HepG2 (cell line): ENCODE data around the gene SLC27A1. TPM values are rescaled to one million over a fixed set of nuclear protein-coding genes. Genes with fewer than 3 reads are reported as not detected.
A peak's percentile ranks its signal among the peaks of the same experiment; 100 is the strongest.

Source experiments
- ATAC-seq: fragments of 200-7000 bp; cut with Tn5 transposase; 3 replicates; pipeline ENCODE4 v1.9.1; 2020; ENCODE audit warnings: mild to moderate bottlenecking, moderate library complexity
- BruUV-seq: library from RNA; stranded (reverse); fragments of 400-500 nt; replicated peaks from 2 replicates; lab custom pipeline; 2021; lab: Mats Ljungman, UMichigan
- CTCF ChIA-PET: fragments of 300-600 bp; formaldehyde crosslinking; extraction: SDS; loops from one replicate; lab custom pipeline; 2021; ENCODE audit warnings: low total read pairs, inconsistent platforms, low intra/inter-chr PET ratio; lab: Yijun Ruan, JAX
- POLR2A ChIA-PET: fragments of 350-600 bp; sonication (Branson Sonifier 250); formaldehyde crosslinking; loops from one replicate; lab custom pipeline; 2020; ENCODE audit warnings: antibody characterized with exemption, inconsistent platforms; lab: Yijun Ruan, JAX
- DNase-seq: peaks from one replicate; pipeline ENCODE4 v3.0.0-alpha.2; 2015; ENCODE audit warnings: low spot score
- FAIRE-seq: peaks from 3 replicates; lab custom pipeline; 2011; peaks lifted over from hg19 to GRCh38; lab: Jason Lieb, UNC
- H2AFZ ChIP-seq: one replicate; pipeline ENCODE4 v1.6.1; 2011; ENCODE audit warnings: low read length, inconsistent platforms
- H3K27ac ChIP-seq: fragments of 300-600 bp; 3 replicates; pipeline ENCODE4 v1.8.0; 2011; ENCODE audit warnings: mixed run types, mild to moderate bottlenecking, mixed read lengths, low read length, inconsistent platforms; ENCODE audit not compliant: insufficient read depth; ENCODE audit errors: extremely low read length
- H3K27me3 ChIP-seq, 2 experiments: fragments of 200-600 bp in 1 of 2; 2 replicates in 1 of 2; 3 replicates in 1 of 2; pipeline versions ENCODE4 v1.6.0 to v1.8.0; 2011; ENCODE audit warnings: low read length in 2 of 2, mild to moderate bottlenecking in 2 of 2, moderate library complexity in 2 of 2, inconsistent platforms in 1 of 2; ENCODE audit not compliant: insufficient read depth in 2 of 2, control insufficient read depth in 1 of 2
- H3K36me3 ChIP-seq, 2 experiments: fragments of 200-600 bp in 1 of 2; replicated peaks in 1 of 2; 2 replicates in 1 of 2; 3 replicates in 1 of 2; pipeline versions ENCODE4 v1.5.1 to v1.8.0; 2011; ENCODE audit warnings: low read length in 2 of 2, inconsistent platforms in 1 of 2; ENCODE audit not compliant: insufficient read depth in 2 of 2, control insufficient read depth in 1 of 2
- H3K4me1 ChIP-seq: 2 replicates; pipeline ENCODE4 v1.5.1; 2012; ENCODE audit warnings: low read length, inconsistent platforms; ENCODE audit not compliant: insufficient read depth
- H3K4me2 ChIP-seq: 2 replicates; pipeline ENCODE4 v1.6.0; 2011; ENCODE audit warnings: low read depth, low read length, inconsistent platforms
- H3K4me3 ChIP-seq, 3 experiments: fragments of 200-600 bp in 1 of 3; sonication (generic), shearing (Covaris generic) in 1 of 3; replicated peaks in 1 of 3; 2 replicates each; pipeline ENCODE4 v1.5.1; 2011 to 2016; ENCODE audit warnings: low read length in 3 of 3, inconsistent platforms in 2 of 3, low read depth in 2 of 3, mild to moderate bottlenecking in 2 of 3, control low read depth in 1 of 3, mixed read lengths in 1 of 3; ENCODE audit not compliant: insufficient read depth in 1 of 3
- H3K79me2 ChIP-seq: one replicate; pipeline ENCODE4 v1.6.1; 2011; ENCODE audit warnings: low read length, inconsistent platforms; ENCODE audit not compliant: insufficient read depth
- H3K9ac ChIP-seq: 2 replicates; pipeline ENCODE4 v1.6.0; 2011; ENCODE audit warnings: mild to moderate bottlenecking, low read depth, low read length, inconsistent platforms; ENCODE audit not compliant: insufficient read depth
- H3K9me3 ChIP-seq: 2 replicates; pipeline ENCODE4 v1.5.1; 2012; ENCODE audit warnings: mild to moderate bottlenecking, low read length
- H4K20me1 ChIP-seq: 2 replicates; pipeline ENCODE4 v1.6.0; 2011; ENCODE audit warnings: inconsistent platforms, mild to moderate bottlenecking, low read length, moderate library complexity; ENCODE audit not compliant: insufficient read depth
- AGO2 ChIP-seq: fragments of 200-400 bp; formaldehyde crosslinking; optimal IDR thresholded peaks from 2 replicates; pipeline ENCODE3; 2017; ENCODE audit warnings: mild to moderate bottlenecking, low read depth, low read length, moderate library complexity
- PRPF4 ChIP-seq: fragments of 200-400 bp; formaldehyde crosslinking; IDR thresholded peaks from 2 replicates; pipeline ENCODE4 v1.6.1; 2016; ENCODE audit warnings: low read length, low read depth; ENCODE audit not compliant: poor library complexity, severe bottlenecking
- ZBTB33 ChIP-seq: sonication (generic); formaldehyde crosslinking; IDR thresholded peaks from 2 replicates; pipeline ENCODE4 v1.4.0; 2020; ENCODE audit warnings: missing genetic modification reagents
- ZBTB4 ChIP-seq: sonication (generic); formaldehyde crosslinking; IDR thresholded peaks from 2 replicates; pipeline ENCODE4 v1.4.0; 2020; ENCODE audit warnings: missing genetic modification reagents, mild to moderate bottlenecking, borderline replicate concordance
- ZNF12 ChIP-seq: sonication (generic); formaldehyde crosslinking; IDR thresholded peaks from 2 replicates; pipeline ENCODE4 v1.5.0; 2020; ENCODE audit warnings: missing genetic modification reagents
- ZNF24 ChIP-seq: fragments of 450-650 bp; IDR thresholded peaks from 2 replicates; pipeline ENCODE4 v1.6.1; 2017; ENCODE audit warnings: antibody characterized with exemption, mild to moderate bottlenecking
- ZNF280B ChIP-seq: sonication (generic); formaldehyde crosslinking; IDR thresholded peaks from 2 replicates; pipeline ENCODE4 v1.5.0; 2020; ENCODE audit warnings: missing genetic modification reagents, mild to moderate bottlenecking, borderline replicate concordance
- WGBS: methylation state at CpG from one replicate; pipeline ENCODE4 v1.1.6; 2017; ENCODE audit warnings: low lambda C conversion rate; 5-methylcytosine and 5-hydroxymethylcytosine counted together
- in situ Hi-C: cut with HindIII; loops from 2 replicates; pipeline ENCODE4 v1.10.0; 2017; ENCODE audit warnings: low pct_unique_long_range_greater_than_20kb; ENCODE audit not compliant: extremely low pct_ligation_motif_present
- intact Hi-C: fragments of 100-400 bp; cut with micrococcal nuclease; formaldehyde crosslinking; loops from one replicate; pipeline ENCODE4 v1.10.0; 2022; ENCODE audit not compliant: unreplicated experiment
- polyA plus RNA-seq, 8 experiments: library from polyadenylated mRNA; depleted of rRNA in 3 of 8; stranded (reverse) in 7 of 8; unstranded in 1 of 8; fragments of >200 nt; fragmentation: Illumina TruSeq in 4 of 8; extraction: Trizol in 4 of 8; gene quantifications; 2 replicates each; pipeline versions ENCODE4 v1.2.1 to v1.2.3, GENCODE V29; 2011 to 2016; ENCODE audit warnings: low read depth in 4 of 8, missing spikeins in 1 of 8, mixed read lengths in 1 of 8; ENCODE audit not compliant: insufficient read depth in 1 of 8
- total RNA-seq, 5 experiments: library from RNA; depleted of rRNA; stranded (reverse); fragments of >200 nt; fragmentation: Illumina TruSeq; extraction: Trizol; gene quantifications; 2 replicates each; pipeline ENCODE4 v1.2.3, GENCODE V29; 2016; ENCODE audit warnings: low read depth in 1 of 5

The SLC27A1 gene
- total and polyA plus RNA-seq, 2 of the 13 experiments (the other 11 are each of a cell fraction or from before 2014, with no cell fraction given), result 4.1 to 8.8 TPM

DNA sequence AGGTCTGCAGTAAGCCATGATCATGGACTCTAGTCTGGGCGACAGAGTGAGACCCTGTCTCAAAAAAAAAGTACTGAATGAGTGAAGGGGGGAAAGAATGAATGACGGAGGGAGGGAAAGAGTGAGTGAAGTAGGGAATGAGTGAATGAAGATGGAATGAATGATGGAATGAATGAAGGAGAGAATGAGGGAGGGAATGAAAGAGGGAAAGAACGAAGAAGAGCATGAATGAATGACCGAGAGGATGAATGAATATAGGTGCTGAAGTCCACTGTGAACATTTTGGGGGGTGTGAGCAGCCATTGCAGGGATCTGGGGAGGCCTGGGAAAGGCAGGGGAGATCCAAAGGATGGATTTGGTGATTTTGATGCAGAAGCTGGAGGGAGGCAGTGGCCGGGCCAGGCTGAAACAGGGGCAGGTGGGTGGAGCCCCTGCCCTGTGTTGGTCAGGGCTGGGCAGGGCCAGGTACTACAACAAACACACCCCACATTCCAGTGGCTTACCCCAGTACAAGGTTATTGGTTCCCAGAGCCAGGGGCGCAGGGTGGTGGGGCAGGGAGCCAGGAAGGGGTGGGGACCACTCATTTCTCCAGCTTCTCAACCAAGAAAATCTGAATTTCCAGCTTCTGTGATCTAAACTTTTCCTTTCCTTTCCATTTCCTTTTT, 14.3 kb downstream of the SLC27A1 start:
- in situ Hi-C loops, result no loop called here
- intact Hi-C loops, result no loop called here
- POLR2A ChIA-PET, result no interaction called here

DNA sequence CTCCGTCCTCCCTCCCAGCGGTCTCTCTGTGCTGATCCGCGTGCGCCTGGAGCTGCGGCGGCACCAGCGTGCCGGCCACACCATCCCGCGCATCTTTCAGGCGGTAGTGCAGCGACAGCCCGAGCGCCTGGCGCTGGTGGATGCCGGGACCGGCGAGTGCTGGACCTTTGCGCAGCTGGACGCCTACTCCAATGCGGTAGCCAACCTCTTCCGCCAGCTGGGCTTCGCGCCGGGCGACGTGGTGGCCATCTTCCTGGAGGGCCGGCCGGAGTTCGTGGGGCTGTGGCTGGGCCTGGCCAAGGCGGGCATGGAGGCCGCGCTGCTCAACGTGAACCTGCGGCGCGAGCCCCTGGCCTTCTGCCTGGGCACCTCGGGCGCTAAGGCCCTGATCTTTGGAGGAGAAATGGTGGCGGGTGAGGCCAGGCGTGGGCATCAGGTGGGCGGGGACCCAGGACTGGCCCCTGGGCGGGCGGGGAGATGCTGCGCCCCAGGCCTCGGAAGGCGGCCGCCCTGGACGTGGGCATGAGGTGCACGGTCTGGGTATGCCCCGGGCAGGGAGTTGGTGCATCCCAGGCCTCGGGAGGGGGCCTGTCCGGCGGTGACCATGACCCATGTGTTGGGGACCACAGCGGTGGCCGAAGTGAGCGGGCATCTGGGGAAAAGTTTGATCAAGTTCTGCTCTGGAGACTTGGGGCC, 16.4 kb downstream of the SLC27A1 start:
- WGBS, result 97% methylated on average over 27 of the region's 58 CpGs
- H3K27ac ChIP-seq, result no peak overlapping the region
- no peak overlapping the region for H3K4me2 ChIP-seq
- H3K4me1 ChIP-seq, result peaks cover 23% of the 10 kb centered on the region
- H3K9me3 ChIP-seq, result no peaks in the 10 kb centered on the region
- intact Hi-C loops (no loop called here), in situ Hi-C loops (no loop called here)
- no peaks in the 10 kb centered on the region; a peak in 1 of 5 replicates for H3K27me3 ChIP-seq
- no TSS peak for BruUV-seq
- CTCF ChIA-PET, result no interaction called here
- TF ChIP-seq ZBTB33 (CRISPR knock-in tag) (peak; percentile 53; the same call in 1 of the 2 replicates), ZNF280B (no peak), ZBTB4 (no peak), AGO2 (peak; percentile 55)
- H3K4me3 ChIP-seq, result no peak overlapping the region
- ATAC-seq (no peak), DNase-seq (no peak), FAIRE-seq (no peak)
- no peaks in the 10 kb centered on the region for H3K79me2 ChIP-seq
- H3K9ac ChIP-seq, result no peak overlapping the region
- peaks cover 1 to 4% of the 10 kb centered on the region in 2 experiments; a peak in 1 of 5 replicates for H3K36me3 ChIP-seq
- no peak overlapping the region for H2AFZ ChIP-seq
- POLR2A ChIA-PET, result no interaction called here
- H4K20me1 ChIP-seq, result 0 out of 2 replicates have a peak, but pooled peaks cover 4% of the 10 kb centered on the region

More for the DNA sequence above, 14.3 kb downstream of the SLC27A1 start:
- H3K9ac ChIP-seq, result no peak overlapping the region
- no peak overlapping the region for H3K4me2 ChIP-seq
- H3K36me3 ChIP-seq, result peaks cover 1 to 4% of the 10 kb centered on the region in 2 experiments; a peak in 1 of 5 replicates
- no peak for ATAC-seq
- TF ChIP-seq ZNF12 (peak; percentile 84; the same call in 1 of the 2 replicates), PRPF4 (no peak), ZNF24 (peak; percentile 65; the same call in 1 of the 2 replicates)
- TF ChIP-seq, all 625 proteins: peak for 2
- no TSS peak for BruUV-seq
- DNase-seq (no peak), FAIRE-seq (no peak)
- WGBS, result 87% methylated on average over 6 of the region's 6 CpGs
- CTCF ChIA-PET, result no interaction called here
- Histone ChIP-seq H3K4me1 (peaks cover 24% of the 10 kb centered on the region), H4K20me1 (0 out of 2 replicates have a peak, but pooled peaks cover 3% of the 10 kb centered on the region), H3K79me2 (no peaks in the 10 kb centered on the region), H2AFZ (no peak overlapping the region), H3K27me3 (no peaks in the 10 kb centered on the region; a peak in 1 of 5 replicates), H3K27ac (no peak overlapping the region), H3K4me3 (no peak overlapping the region), H3K9me3 (no peaks in the 10 kb centered on the region)
